Measurements from ENCODE around the gene ZNF358. TPM values are rescaled to one million over a fixed set of nuclear protein-coding genes. Genes with fewer than 3 reads are reported as not detected.
A peak's percentile ranks its signal among the peaks of the same experiment; 100 is the strongest.

The ZNF358 gene
- 17.7 and 18.7 TPM in 2 replicates for total RNA-seq (2014; rRNA removed; shearing (Covaris generic))
- polyA plus RNA-seq (2015; cell fraction: cytosol; rRNA removed): 36.9 and 39.7 TPM in 2 replicates
- 16.2 and 16.9 TPM in 2 replicates for polyA plus RNA-seq (2015; cell fraction: nucleus; rRNA removed)

- DNase-seq (ENCODE audit: low read depth, low spot score): peak; percentile 47
- in situ Hi-C loops (cut with HindIII; ENCODE audit: low pct_unique_long_range_greater_than_20kb, low sequenced_read_pairs): no loop called here
Observed at GRCh38 chr19:7515645-7516151, at the start of gene ZNF358. Gene ZNF358 (plus strand): TSS chr19:7516103. CDS start chr19:7519243, 3,140 bp downstream.

- in situ Hi-C loops (cut with HindIII; ENCODE audit: low pct_unique_long_range_greater_than_20kb, low sequenced_read_pairs): no loop called here
- DNase-seq (ENCODE audit: low read depth, low spot score): no peak
Observed at GRCh38 chr19:7467009-7467989, 48.6 kb upstream of the ZNF358 start.

- in situ Hi-C loops (cut with HindIII; ENCODE audit: low pct_unique_long_range_greater_than_20kb, low sequenced_read_pairs): no loop called here
- DNase-seq (ENCODE audit: low read depth, low spot score): no peak
Observed at GRCh38 chr19:7468840-7469239, 47.1 kb upstream of the ZNF358 start.

GRCh38 chr19:7469669-7470285 is 46.1 kb upstream of the ZNF358 start:
- DNase-seq (ENCODE audit: low read depth, low spot score): no peak
- in situ Hi-C loops (cut with HindIII; ENCODE audit: low pct_unique_long_range_greater_than_20kb, low sequenced_read_pairs): no loop called here

GRCh38 chr19:7470540-7471305 is 45.2 kb upstream of the ZNF358 start:
- DNase-seq (ENCODE audit: low read depth, low spot score): no peak
- in situ Hi-C loops (cut with HindIII; ENCODE audit: low pct_unique_long_range_greater_than_20kb, low sequenced_read_pairs): no loop called here

- in situ Hi-C loops (cut with HindIII; ENCODE audit: low pct_unique_long_range_greater_than_20kb, low sequenced_read_pairs): no loop called here
- DNase-seq (ENCODE audit: low read depth, low spot score): no peak
Observed at GRCh38 chr19:7471696-7472615, 43.9 kb upstream of the ZNF358 start.

- no peak for DNase-seq (ENCODE audit: low read depth, low spot score)
- in situ Hi-C loops (cut with HindIII; ENCODE audit: low pct_unique_long_range_greater_than_20kb, low sequenced_read_pairs): no loop called here
Observed at GRCh38 chr19:7475665-7476064, 40.2 kb upstream of the ZNF358 start.

- in situ Hi-C loops (cut with HindIII; ENCODE audit: low pct_unique_long_range_greater_than_20kb, low sequenced_read_pairs): no loop called here
- DNase-seq (ENCODE audit: low read depth, low spot score): no peak
Observed at GRCh38 chr19:7476241-7476640, 39.7 kb upstream of the ZNF358 start.

- no peak for DNase-seq (ENCODE audit: low read depth, low spot score)
- in situ Hi-C loops (cut with HindIII; ENCODE audit: low pct_unique_long_range_greater_than_20kb, low sequenced_read_pairs): no loop called here
Observed at GRCh38 chr19:7476777-7477494, 39.0 kb upstream of the ZNF358 start.

GRCh38 chr19:7477758-7478157 is 38.1 kb upstream of the ZNF358 start:
- in situ Hi-C loops (cut with HindIII; ENCODE audit: low pct_unique_long_range_greater_than_20kb, low sequenced_read_pairs): no loop called here

GRCh38 chr19:7478173-7478842 is 37.6 kb upstream of the ZNF358 start:
- no peak for DNase-seq (ENCODE audit: low read depth, low spot score)
- in situ Hi-C loops (cut with HindIII; ENCODE audit: low pct_unique_long_range_greater_than_20kb, low sequenced_read_pairs): no loop called here

More at GRCh38 chr19:7477758-7478157, 38.1 kb upstream of the ZNF358 start:
- DNase-seq (ENCODE audit: low read depth, low spot score): no peak

- DNase-seq (ENCODE audit: low read depth, low spot score): no peak
- in situ Hi-C loops (cut with HindIII; ENCODE audit: low pct_unique_long_range_greater_than_20kb, low sequenced_read_pairs): no loop called here
Observed at GRCh38 chr19:7478843-7479227, 37.1 kb upstream of the ZNF358 start.

GRCh38 chr19:7480222-7480969 is 35.5 kb upstream of the ZNF358 start:
- DNase-seq (ENCODE audit: low read depth, low spot score): no peak
- in situ Hi-C loops (cut with HindIII; ENCODE audit: low pct_unique_long_range_greater_than_20kb, low sequenced_read_pairs): no loop called here

GRCh38 chr19:7480970-7481255 is 35.0 kb upstream of the ZNF358 start:
- no peak for DNase-seq (ENCODE audit: low read depth, low spot score)
- in situ Hi-C loops (cut with HindIII; ENCODE audit: low pct_unique_long_range_greater_than_20kb, low sequenced_read_pairs): no loop called here

All from SK-MEL-5 (cell line).